Stimulated activated CD8-positive, alpha-beta memory T cell treated with anti-CD3 and anti-CD28 coated beads, Interleukin-15, amount 100 ng/mL, for 24 hours (primary cell): Measurements from ENCODE around the gene ACTN2.
"Not testable (repeated sequence)": the region's sequence is repeated elsewhere in the genome, so short reads cannot be mapped to it uniquely, and the experiment has no call there.

Source experiments
- DNase-seq: peaks from one replicate; pipeline ENCODE4 v3.0.0-alpha.2; 2020; ENCODE audit warnings: low read depth

Gene ACTN2

DNA sequence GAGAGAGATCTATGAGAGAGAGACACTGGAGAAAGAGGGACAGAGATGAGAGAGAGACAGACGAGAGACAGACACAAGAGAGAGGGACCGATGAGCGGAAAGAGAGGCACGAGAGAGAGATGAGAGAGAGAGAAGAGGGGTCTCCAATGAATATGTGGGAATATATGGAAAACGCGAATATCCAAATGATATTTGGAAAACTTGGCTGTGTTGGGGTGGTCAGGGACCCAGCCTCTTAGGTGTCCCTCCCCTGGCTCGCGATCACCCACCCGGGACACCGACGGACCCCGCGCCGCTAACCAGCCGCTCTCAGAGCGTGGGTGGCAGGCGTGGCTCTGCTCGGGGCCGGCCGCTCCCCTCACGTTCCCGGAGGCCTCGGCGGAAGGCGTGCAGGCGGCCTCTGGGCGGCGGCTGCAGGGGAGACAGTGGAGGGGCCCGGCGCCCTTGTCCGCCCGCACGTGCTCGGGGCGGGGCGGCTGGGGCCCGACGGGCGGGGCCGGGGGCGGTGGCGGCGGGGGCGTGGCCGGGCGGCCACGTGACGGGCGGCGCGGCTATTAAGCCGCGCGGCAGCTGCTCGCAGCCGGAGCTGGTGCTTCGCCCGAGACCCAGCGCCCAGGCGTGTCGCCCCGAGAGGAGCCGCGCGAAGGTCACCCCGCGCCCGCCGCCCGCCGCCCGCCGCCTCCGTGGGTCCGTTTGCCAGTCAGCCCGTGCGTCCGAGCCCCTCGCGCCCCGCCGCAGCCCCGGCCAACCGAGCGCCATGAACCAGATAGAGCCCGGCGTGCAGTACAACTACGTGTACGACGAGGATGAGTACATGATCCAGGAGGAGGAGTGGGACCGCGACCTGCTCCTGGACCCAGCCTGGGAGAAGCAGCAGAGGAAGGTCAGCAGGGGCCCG is at the start of gene ACTN2:
TSS of gene ACTN2 (plus strand) at position 583 of the 898 bp plus-strand sequence. CDS start at position 758, 175 bp downstream.
- peak; percentile 38 for DNase-seq

DNA sequence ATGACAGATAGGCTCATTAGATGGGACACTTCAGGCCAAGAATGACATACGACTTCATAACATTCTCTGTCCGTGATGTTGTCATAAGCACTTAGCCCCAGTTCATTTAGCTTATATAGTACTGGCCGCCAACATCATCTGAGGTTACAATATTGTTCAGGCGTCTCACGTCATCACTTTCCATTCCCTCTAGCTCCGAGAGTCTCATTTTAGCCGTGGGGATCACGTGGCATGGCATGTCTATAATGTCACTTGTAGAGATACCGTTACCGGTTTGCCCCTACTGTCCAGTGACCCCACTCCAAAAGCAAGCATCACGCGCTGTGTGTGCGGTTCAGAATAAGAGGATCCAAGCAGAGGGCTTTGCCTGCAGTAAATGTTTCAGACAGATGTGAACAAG is 47.4 kb upstream of the ACTN2 start:
- DNase-seq, result no peak

DNA sequence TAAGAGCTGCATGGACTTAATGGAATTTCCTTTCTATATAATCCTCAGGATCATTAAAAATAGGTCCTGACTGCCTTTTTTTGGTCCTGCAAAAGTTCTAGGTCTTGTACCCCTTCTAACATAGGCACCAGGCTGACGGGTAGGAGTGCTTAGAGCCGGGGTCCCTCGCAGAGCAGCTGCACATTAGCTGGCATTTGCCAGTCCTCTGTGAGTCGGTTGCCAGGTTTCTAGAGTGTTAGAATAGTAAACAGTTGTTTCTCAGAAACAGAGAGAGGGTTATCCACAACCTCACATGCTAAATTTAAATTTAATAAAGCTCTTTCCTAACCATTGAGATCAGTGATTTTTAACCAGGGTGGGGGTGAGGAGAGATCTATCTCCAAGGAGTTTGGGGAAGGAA is 46.6 kb upstream of the ACTN2 start:
- DNase-seq, result no peak

DNA sequence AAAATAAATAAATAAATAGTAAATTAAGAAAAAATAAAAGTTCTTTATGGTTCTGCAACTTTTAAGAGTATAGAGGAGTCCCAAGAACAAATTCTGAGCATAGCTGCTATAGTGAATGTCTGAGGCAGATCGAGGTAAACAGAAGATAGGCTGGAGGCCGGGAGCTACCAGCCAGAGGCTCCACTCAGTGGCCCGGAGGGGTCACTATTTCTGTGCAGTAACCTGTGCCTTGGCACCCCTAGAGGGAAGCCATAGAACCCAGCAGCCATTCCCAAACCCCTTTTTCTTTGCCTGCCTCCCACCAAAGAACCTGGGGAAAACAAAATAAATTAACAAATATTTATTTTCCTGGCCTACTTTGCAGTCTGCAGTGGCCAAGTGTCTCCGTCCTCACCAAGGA is 43.5 kb upstream of the ACTN2 start:
- DNase-seq, result no peak

DNA sequence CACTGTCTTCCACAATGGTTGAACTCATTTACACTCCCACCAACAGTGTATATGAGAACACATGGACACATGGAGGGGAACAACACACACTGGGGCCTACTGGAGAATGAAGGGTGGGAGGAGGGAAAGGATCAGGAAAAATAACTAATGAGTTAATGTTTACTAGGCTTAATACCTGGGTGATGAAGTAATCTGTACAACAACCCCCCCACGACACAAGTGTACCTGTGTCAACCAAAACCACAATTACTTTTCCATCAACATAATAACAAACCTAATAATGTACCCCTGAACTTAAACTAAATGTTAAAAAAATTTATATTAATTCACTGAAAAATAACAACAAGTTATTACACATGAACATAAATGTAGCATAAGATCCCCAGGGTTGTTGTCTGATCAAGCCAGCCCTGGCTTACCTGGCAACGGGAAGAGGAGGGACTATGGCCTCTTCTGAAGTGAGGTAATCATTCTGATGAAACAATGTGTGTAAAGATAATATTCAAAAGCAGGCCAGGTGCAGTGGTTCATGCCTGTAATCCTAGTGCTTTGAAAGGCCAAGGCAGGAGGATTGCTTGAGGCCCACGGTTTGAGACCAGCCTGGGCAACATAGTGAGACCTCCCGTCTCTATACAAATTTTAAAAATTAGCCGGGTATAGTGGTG is 41.2 kb upstream of the ACTN2 start:
- no peak for DNase-seq

DNA sequence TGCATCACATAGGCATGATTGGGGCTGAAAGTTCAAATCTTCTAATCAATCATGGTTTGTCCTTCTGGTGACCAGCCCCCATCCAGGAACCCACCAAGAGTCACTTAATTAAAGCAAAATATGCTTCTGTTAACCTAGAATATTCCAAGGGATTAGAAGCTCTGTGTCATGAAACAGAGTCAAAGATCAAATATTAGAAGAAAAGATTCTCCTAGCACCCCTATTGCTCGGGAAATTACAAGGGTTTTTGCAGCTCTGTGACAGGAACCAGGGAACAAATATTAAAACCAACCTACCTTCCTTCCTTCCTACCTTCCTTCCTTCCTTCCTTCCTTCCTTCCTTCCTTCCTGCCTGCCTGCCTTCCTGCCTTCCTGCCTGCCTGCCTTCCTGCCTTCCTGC is 31.8 kb upstream of the ACTN2 start:
- no peak for DNase-seq

DNA sequence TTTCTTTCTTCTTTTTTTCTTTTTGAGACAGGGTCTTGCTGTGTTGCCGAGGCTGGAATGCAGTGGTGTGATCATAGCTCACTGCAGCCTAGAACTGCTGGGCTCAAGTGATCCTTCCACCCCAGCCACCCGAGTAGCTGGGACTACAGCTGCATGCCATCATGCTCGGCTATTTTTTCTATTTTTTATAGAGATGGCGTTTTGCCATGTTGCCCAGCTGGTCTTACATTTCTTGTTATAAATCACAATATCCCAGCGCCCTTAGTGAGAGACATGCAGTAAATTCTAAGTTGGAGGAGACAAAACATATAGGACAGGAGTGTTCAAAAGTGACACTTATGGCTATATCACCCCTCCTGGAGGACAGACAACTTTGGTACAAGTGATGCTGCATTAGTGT is 31.3 kb upstream of the ACTN2 start:
- no peak for DNase-seq

DNA sequence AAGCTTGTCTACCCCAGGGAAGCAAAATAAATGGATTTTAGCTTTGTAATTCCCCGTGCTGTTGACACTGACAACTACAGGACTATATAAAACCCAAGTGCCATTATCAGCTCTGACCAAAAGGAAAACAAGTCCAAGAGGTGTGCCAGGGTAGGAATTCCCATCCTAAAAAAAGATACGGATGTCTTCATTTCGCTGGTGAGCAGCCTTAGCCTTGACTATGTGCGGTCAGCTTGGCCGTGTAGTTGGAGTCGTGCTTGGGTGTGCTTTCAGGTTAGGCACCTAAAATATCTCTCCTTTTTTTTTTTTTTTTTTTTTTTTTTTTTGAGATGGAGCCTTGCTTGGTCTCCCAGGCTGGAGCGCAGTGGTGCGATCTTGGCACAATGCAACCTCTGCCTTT is 28.9 kb upstream of the ACTN2 start:
- no peak for DNase-seq

DNA sequence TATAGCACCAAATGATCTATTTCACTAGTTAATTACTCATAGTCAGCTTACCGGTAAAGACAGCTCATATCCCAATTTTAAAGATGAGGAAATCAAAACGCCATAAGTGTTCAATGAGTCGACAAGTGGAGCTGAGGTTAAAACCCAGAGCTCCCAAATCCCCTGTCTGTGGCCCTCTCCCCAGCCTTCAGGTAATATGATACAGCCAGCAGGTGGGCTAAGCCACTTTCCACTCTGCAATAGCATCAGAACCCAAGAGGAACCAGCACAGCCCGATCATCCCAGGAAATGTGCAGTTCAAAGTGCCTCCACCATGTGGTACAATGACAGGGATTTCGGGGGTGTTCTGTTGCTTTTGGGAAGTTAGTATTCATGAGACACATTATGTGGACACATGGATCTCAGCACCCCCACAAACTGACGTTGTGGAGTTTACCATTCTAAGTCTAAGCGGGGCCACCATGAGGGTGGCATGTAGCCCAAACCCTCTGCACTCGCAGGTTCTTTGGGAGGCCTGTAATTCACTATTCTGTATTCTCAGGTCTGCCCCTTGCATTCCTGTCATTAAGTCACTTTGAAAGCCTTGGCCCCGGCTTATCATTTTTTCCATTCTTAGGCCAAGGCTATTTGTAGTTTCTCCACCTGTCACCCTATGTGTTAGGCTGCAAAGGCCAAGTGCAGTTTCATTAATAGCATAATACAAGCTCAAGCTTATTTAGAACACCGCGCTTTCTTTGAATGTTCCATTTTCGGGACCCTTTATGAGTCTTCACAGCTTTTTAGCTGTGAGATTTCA is 26.3 kb upstream of the ACTN2 start:
- DNase-seq, result no peak

DNA sequence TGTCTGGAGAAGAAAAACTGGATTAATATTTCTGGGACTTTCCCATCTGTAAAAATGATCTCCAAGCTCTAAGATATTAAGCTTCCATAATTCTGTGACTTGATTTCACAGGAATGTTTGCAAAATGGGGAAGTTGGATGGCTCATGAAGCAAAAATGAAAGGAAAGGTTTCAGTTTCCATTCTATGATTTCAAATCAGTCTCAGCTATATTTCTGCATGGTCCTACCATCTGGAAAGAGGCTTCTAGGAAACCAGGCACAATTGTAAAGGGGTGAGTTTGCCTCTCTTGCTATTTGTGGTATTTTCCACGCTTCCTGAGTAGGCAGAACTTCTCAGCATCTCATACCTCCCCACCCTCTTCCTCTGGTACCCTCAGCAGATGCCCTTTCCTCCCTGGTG is 22.4 kb upstream of the ACTN2 start:
- no peak for DNase-seq

DNA sequence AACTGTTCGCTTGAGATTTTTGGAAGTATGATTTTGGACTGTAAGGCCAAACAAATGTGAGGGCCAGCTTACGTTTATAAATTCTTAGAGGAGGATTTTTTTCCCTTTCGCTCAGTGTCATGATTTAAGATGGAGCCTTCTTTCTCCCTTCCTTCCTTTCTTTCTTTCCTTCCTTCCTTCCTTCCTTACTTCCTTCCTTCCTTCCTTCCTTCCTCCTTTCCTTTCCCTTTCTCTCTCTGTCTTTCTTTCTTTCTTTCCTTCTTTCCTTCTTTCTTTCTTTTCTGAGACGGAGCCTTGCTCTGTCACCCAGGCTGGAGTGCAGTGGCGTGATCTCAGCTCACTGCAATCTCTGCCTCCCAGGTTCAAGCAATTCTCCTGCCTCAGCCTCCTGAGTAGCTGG is 17.4 kb upstream of the ACTN2 start:
- not testable (repeated sequence) for DNase-seq

DNA sequence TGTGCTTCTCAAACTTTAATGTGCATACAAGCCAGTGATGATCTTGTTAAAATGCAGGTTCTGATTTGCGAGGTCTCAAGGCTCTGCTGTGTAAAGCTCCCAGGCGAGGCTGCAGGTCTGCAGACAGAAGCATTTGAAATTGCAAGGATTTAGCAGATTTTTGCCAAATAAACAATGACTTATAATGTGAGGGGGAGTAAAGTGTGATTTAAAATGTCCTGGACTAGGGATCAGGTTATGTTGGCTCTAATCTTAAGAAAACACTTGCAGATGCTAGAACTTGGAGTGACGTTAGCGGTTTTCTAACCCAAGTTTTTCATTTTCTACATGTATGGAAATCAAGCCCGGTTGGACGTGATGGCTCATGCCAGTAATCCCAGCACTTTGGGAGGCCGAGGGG is 16.2 kb upstream of the ACTN2 start:
- no peak for DNase-seq

DNA sequence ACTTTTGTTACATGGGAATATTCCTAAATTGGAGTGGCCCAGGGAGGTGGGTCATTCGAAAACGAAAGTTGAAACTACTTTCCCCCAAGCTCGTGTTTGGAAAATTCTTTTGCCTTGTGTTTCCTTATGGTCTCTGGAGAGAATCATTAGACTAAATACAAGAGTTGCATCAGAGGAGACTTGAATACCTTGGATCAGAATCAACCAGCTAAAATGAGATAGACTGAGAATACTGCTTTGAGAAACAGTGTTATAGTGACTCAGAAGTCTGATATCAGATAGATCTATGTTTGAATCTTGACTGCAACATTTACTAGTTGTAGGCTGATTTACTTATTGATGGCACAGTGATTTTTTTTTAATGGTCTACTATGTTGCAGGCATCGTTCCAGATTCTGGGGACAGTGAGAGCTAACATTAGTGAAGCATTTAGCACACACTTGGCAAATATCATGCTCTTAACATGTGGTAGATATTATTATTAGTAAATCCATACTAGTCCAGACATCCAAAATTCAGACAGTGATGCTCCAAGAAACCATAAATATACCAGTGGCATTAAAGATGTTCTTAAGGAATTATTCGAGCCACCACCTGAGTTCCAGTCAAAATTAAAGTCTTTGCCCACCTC is 12.9 kb upstream of the ACTN2 start:
- DNase-seq, result no peak

DNA sequence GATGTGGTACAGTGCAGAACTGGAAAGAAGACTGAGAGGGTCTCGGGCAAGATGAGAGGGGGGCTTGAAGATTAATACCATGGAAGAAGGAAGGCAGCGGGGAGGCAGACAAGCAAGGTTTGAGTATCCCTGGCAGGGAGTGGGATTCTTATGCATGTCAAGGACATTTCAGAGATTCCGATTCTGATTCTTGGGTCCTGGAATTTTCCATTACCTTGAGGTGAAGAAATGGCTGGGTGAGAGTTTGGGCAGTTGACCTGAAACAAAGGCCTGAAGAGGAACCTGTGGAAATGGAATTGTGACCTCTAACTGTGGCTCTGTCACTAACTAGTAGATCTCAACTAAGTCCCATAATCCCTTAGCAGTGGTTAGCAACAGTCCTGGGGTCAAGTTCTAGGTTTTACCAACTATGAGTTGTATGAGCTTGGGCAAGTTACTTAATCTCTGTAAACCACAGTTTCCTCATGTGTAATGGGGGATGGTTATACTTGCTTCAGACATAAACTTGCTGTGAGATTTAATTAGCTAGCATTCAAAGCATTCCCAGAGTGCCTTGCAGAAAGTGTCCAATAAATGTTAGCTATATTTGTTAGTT is 8.6 kb upstream of the ACTN2 start:
- no peak for DNase-seq

DNA sequence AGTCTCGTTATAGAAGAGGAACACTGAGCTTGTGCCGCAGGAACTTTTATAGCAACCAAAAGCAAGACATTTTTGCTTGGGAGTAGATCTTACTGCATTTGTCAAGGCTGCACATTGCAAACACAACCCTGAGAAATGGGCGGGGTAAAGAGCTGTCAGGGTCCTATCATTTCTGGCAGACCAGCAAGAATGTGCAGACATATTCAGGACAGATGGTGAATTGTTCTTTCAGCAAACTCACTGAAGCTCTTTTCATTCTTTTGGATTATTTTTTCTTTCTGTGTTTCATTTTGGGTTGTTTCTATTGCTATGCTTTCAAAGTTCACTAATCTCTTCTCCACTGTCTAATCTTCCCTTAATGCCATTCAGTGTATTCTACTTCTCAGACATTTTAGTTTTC is 5.1 kb upstream of the ACTN2 start:
- DNase-seq, result no peak

DNA sequence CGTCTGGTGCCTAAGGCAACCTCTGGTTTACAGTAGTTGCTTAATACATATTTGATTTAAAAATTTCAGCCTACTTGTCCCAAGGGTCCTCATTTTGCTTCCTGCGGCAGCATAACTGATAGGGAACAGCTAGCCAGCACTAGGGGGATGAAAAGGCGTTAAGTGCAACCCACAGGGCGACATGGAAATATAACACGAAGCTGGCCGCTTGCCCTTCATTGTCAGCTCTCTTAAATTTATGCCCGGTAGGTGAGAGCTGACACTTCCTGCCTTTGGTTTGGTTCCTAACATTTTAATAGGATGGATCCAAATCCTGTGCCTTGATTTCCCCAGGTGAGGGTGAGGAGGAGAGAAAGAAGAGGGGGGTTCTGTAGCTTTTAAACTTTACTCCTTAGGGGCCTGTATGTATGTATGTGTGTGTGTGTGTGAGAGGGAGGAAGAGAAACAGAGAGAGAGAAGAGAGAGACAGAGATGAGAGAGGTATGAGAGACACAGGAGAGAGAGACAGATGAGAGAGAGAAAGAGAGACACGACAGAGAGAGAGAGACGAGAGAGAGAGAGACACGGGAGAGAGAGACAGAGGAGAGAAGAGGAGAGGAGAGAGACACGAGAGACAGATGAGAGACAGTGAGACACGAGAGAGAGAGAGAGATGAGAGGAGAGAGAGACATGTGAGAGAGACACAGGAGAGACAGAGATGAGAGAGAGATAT is 938 bp upstream of the ACTN2 start:
- DNase-seq, result no peak

DNA sequence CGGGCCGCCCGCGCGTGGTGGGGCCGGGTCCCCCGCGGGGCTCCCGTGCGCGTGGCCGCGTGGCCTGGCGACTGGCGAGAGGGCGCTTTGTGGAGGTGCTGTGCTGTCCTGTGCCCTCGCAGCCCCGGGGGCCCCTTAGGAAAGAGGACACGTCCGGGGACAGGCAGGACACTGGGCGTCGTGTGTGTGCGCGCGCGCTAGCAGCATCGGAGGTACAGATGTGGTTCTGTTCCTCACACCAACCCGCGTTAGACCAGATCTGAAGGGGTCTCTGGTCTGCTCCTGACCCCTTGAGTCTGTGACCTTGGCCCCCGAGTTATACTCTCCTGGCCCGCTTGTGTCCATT is 489 bp downstream of the ACTN2 start:
- DNase-seq, result no peak

DNA sequence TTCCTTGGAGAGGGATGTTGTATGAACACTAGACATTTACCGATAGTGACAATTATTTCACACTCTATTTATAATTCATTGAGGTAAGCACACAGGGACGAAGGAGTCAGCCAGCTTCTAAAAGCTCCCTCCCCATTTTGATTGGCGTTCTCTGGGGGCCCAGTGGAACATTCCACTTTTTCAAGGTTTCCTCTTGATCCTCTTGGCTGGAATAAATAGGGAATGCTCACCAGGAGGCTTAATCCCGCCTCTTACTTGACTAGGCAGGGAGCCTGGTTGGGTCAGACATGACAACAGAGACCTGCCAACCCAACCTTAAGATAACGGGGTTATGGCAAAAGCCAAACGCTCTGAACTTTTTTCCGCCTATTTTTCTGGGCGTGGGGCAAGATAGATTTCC is 974 bp downstream of the ACTN2 start:
- no peak for DNase-seq

DNA sequence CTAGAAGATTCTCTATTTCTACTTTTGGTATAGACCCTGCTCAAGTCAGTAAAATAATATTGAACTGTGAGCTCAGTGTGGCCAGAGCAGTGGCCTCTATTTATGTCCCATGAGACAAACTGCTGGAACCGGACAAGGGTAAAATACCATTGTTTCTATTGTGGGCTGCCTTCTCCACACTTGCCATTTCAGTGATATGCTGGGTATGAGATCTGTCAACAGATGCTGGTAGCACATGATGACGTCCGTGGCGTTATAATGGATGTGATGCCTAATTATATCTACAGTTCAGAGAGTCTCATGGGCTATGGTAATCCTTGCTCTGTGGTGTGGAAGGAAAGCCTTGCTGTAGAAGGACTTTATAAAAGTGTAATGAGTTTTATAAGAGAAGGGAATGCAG is 2.4 kb downstream of the ACTN2 start:
- DNase-seq, result no peak

DNA sequence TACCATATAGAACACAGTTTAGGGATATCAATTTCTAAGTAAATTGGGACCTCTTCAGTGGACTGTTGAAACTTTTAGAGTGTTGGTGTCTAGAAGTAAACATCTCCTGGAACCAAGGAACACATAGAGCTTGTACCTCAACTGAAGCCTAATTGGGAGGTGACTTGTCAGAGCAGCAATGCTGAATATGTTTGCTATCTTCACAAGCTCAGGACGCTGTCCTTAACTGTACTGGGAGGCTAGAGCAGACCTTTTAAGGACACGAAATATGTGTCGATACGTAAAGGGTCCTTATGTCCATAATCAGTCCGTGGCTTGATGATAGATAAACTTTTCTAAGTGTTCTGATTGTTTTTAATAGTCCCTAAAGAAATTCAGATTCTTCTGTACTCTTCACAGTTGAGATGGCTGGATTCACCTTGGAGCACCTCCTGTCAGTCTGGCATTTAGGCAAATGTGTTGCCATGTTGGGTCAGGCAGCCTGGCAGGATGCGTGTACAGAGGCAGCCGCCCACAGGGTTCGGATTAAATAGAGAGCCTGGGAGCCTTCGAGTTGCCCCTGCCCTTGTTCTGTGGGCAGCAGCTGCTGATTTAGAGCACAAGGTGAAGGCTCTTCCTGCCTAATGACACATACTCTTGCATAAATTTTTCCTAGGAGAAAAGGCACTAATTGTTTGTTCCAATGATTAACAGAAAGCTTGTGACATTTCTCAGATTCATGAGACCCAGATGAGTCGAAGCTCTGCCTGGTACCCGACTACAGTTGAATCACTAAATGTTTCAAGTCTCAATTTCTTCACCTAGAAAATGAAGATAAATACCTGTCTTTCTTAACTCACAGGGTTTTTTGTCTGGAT is 3.6 kb downstream of the ACTN2 start:
- no peak for DNase-seq
